Stimulated activated naive CD8-positive, alpha-beta T cell treated with anti-CD3 and anti-CD28 coated beads, Interleukin-15, amount 100 ng/mL, for 72 hours (primary cell): Measurements from ENCODE around the gene GCNT3.
"Not testable (repeated sequence)": the region's sequence is repeated elsewhere in the genome, so short reads cannot be mapped to it uniquely, and the experiment has no call there.

ENCODE experiments used
- ATAC-seq: fragments of 150-1000 bp; cut with Tn5 transposase; 2 replicates; pipeline ENCODE4 v1.10.0; 2021; ENCODE audit warnings: mild to moderate bottlenecking, moderate library complexity
- DNase-seq, 2 donors: peaks; one replicate each; pipeline ENCODE4 v3.0.0; 2021 to 2022
- H3K27ac Mint-ChIP-seq, 2 donors: one replicate each; pipeline ENCODE4 v1.8.0; 2022; ENCODE audit warnings: mild to moderate bottlenecking in 2 of 2, mixed read lengths in 2 of 2, moderate library complexity in 2 of 2
- H3K27me3 Mint-ChIP-seq: one replicate; pipeline ENCODE4 v1.8.0; 2022; ENCODE audit warnings: mixed read lengths
- H3K4me1 Mint-ChIP-seq: one replicate; pipeline ENCODE4 v1.8.0; 2022; ENCODE audit warnings: mild to moderate bottlenecking, mixed read lengths
- H3K4me3 Mint-ChIP-seq, 2 donors: one replicate each; pipeline ENCODE4 v1.8.0; 2022; ENCODE audit warnings: mild to moderate bottlenecking in 2 of 2, mixed read lengths in 2 of 2, moderate library complexity in 1 of 2
- H3K9me3 Mint-ChIP-seq, 2 donors: one replicate each; pipeline ENCODE4 v1.8.0; 2022; ENCODE audit warnings: mixed read lengths in 2 of 2

The GCNT3 gene

DNA sequence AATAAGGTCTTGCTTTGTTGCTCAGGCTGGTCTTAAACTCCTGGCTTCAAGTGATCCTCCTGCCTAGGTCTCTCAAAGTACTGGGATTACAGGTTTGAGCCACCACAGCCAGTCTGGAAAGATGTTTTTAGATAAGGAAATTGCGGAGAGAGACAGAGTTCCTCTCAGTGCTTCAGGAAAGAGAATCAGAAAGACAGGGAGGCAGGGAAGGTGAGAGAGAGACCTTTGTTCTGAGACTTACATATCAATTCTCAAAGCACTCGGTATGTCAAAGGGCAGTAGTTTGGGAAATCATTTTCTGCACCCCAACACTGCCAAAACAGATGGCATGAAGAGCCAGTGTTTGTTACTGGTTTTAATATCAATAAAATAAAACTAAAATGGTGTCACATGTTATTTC, 13.1 kb upstream of the GCNT3 start:
- Mint-ChIP-seq H3K4me3 (no peak overlapping the region), H3K9me3 (peaks cover 7 to 26% of the 10 kb centered on the region in 2 donors), H3K27me3 (peaks cover 13% of the 10 kb centered on the region), H3K4me1 (no peaks in the 10 kb centered on the region), H3K27ac (no peak overlapping the region)
- DNase-seq: no peak
- ATAC-seq: no peak

- Mint-ChIP-seq H3K4me3 (no peak overlapping the region), H3K27ac (no peak overlapping the region), H3K27me3 (peaks cover 8% of the 10 kb centered on the region), H3K4me1 (no peaks in the 10 kb centered on the region), H3K9me3 (peaks cover 12 to 33% of the 10 kb centered on the region in 2 donors)
- ATAC-seq (no peak), DNase-seq (no peak)
Observed at GRCh38 chr15:59605994-59606393, 5.6 kb upstream of the GCNT3 start.

DNA sequence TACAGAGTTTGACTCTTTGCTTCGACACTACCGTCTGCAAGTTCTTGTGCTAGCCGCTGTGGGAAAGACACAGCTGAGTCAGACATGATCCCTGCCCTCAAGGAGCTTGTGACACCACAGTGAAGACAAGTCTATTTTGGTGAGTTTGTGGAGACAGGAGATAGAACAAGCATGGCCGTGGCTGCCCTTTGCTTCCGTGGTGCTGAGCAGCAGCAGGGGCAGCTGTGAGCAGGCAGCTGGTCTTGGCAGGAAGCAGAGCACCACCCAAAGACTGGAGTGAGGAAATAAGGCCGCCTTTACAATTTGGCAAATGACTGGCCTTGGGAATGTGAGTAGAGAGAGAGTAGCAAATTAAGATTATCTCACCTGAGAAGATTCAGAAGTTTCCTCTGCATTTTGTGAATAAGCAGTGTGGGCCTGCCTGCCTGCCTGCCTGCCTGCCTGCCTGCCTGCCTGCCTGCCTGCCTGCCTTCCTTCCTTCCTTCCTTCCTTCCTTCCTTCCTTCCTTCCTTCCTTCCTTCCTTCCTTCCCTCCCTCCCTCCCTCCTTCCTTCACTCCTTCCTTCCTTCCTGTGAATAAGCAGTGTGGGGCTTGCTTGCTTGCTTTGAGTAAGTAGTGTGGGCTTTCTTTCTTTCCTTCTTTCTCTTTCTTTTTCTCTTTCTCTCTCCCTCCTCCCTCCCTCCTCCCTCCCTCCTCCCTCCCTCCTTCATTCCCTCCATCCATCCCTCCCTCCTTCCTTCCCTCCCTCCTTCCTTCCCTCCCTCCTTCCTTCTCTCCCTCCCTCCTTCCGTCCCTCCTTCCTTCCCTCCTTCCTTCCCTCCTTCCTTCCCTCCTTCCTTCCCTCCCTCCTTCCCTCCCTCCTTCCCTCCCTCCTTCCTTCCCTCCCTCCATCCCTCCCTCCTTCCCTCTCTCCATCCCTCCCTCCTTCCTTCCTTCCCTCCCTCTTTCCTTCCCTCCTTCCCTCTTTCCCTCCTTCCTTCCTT, 1.6 kb upstream of the GCNT3 start:
- DNase-seq (no peak), ATAC-seq (no peak)
- Mint-ChIP-seq H3K9me3 (peaks cover 4 to 12% of the 10 kb centered on the region in 2 donors), H3K4me3 (no peak overlapping the region), H3K27me3 (peaks cover 34% of the 10 kb centered on the region), H3K4me1 (peaks cover 3% of the 10 kb centered on the region), H3K27ac (no peak overlapping the region)

DNA sequence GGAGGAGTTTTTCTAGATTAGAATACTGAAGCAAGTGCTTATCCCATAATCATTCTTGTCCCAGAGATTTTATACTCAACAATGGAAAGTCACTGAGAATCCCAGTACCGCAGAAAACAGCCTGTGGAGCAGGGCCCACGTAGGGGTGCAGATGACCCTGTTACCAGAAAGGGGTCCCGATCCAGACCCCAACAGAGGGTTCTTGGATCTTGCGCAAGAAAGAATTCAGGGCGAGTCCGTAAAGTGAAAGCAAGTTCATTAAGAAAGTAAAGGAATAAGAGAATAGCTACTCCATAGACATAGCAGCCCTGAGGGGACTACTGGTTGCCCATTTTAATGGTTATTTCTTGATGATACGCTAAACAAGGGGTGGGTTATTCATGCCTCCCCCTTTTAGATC, 2.6 kb downstream of the GCNT3 start:
- Mint-ChIP-seq H3K27me3 (peaks cover 54% of the 10 kb centered on the region), H3K4me1 (peaks cover 9% of the 10 kb centered on the region), H3K9me3 (peaks cover 4 to 17% of the 10 kb centered on the region in 2 donors), H3K4me3 (no peak overlapping the region), H3K27ac (no peak overlapping the region)
- no peak for ATAC-seq
- no peak for DNase-seq

DNA sequence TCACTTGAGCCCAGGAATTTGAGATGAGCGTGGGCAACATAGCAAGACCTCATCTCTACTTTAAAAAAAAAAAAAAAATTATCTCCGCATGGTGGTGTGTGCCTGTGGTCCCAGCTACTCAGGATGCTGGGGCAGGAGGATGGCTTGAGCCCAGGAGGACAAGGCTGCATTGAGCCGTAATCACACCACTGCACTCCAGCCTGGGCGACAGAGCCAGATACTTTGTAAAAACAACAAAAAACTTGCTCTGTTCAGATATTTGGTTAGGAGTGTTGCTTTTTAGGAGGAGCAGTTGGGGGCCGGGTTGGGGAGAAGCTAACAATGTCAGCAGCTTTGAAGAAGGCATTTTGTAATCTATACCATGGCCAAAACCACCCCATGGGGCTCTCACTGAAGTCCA, 4.1 kb downstream of the GCNT3 start:
- peaks cover 9% of the 10 kb centered on the region for H3K4me1 Mint-ChIP-seq
- peaks cover 60% of the 10 kb centered on the region for H3K27me3 Mint-ChIP-seq
- DNase-seq: no peak
- H3K27ac Mint-ChIP-seq: no peak overlapping the region
- ATAC-seq: no peak
- peaks cover 4 to 17% of the 10 kb centered on the region in 2 donors for H3K9me3 Mint-ChIP-seq
- no peak overlapping the region for H3K4me3 Mint-ChIP-seq

GRCh38 chr15:59616379-59616778, 4.8 kb downstream of the GCNT3 start:
- Mint-ChIP-seq H3K4me3 (no peak overlapping the region), H3K27me3 (peaks cover 57% of the 10 kb centered on the region), H3K9me3 (peaks cover 0 to 11% of the 10 kb centered on the region in 2 donors), H3K27ac (no peak overlapping the region), H3K4me1 (peaks cover 9% of the 10 kb centered on the region)
- ATAC-seq (no peak), DNase-seq (no peak)

- Mint-ChIP-seq H3K4me3 (no peak overlapping the region), H3K27ac (no peak overlapping the region), H3K27me3 (peaks cover 40% of the 10 kb centered on the region), H3K4me1 (peaks cover 9% of the 10 kb centered on the region), H3K9me3 (peaks cover 0 to 9% of the 10 kb centered on the region in 2 donors)
- no peak for ATAC-seq
- no peak for DNase-seq
Observed at GRCh38 chr15:59618406-59618805, 6.8 kb downstream of the GCNT3 start.

DNA sequence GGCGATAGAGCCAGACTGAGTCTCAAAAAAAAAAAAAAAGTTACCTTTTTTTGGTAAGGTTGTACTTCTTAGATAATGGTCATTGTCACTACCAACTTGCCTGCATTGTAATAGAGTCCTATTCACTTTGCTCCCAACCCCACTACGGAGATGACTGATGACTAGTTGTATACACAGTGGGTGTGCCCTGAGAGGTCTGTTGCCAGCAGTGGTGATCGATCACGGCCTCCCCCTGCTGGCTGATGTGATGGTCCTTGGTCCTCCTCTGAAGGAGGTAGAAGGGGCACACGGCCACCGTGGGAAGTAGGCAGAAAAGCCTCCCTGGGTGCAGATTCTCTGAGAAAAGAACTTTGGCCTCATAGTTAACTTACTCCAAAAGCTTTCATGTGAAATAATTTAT, 10.7 kb downstream of the GCNT3 start:
- peak; percentile 44 to 61 for DNase-seq
- Mint-ChIP-seq H3K4me3 (no peak overlapping the region), H3K27ac (no peak overlapping the region), H3K4me1 (no peaks in the 10 kb centered on the region), H3K9me3 (no peaks in the 10 kb centered on the region), H3K27me3 (peaks cover 20% of the 10 kb centered on the region)
- ATAC-seq: peak; percentile 96

GRCh38 chr15:59632714-59633113, 21.1 kb downstream of the GCNT3 start:
- H3K4me3 Mint-ChIP-seq: no peak overlapping the region
- DNase-seq (no peak), ATAC-seq (no peak)
- no peaks in the 10 kb centered on the region for H3K27me3 Mint-ChIP-seq
- H3K4me1 Mint-ChIP-seq: no peaks in the 10 kb centered on the region
- H3K27ac Mint-ChIP-seq: no peak overlapping the region
- H3K9me3 Mint-ChIP-seq: no peaks in the 10 kb centered on the region

DNA sequence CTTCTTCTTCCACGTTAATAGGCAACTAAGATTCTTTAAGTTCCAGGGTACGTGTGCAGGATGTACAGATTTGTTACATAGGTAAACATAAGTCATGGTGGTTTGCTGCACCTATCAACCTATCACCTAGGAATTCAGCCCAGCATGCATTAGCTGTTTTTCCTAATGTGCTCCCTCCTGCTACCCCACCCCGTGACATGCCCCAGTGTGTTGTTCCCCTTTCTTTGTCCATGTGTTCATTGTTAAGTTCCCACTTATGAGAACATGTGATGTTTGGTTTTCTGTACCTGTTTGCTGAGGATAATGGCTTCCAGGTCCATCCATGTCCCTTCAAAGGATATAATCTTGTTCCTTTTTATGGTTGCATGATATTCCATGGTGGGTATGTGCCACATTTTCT, 24.6 kb downstream of the GCNT3 start:
- DNase-seq (no peak), ATAC-seq (no peak)
- Mint-ChIP-seq H3K9me3 (no peaks in the 10 kb centered on the region), H3K4me1 (peaks cover 6% of the 10 kb centered on the region), H3K27ac (peak overlapping the region in 1 of 2 donors; percentile 66), H3K27me3 (no peaks in the 10 kb centered on the region), H3K4me3 (no peak overlapping the region)

DNA sequence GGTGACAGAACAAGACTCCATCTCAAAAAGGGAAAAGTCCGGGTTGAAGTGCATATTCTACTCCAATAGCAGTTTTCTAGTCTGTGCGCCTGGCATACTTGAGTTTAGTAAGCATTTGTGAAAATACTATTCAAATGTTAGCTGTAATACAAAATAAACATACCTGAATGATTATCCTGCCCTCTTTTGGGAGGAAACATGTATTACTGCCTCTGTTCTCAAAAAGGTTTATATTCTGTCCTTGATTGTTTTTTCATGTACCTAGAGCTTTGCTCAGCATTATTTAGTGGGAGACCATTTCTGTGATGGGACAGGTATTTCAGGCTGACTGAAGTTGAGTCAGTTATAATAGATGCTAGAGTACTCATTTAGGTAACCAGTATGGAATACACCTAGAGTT, 25.9 kb downstream of the GCNT3 start:
- H3K27me3 Mint-ChIP-seq, ATAC-seq, H3K4me3 Mint-ChIP-seq, H3K9me3 Mint-ChIP-seq, H3K27ac Mint-ChIP-seq, H3K4me1 Mint-ChIP-seq, DNase-seq: not testable (repeated sequence)

GRCh38 chr15:59642351-59642750, 30.8 kb downstream of the GCNT3 start:
- Mint-ChIP-seq H3K27me3 (no peaks in the 10 kb centered on the region), H3K27ac (no peak overlapping the region), H3K4me1 (peaks cover 6% of the 10 kb centered on the region), H3K9me3 (no peaks in the 10 kb centered on the region), H3K4me3 (no peak overlapping the region)
- no peak for ATAC-seq
- DNase-seq: no peak

- DNase-seq (no peak), ATAC-seq (no peak)
- Mint-ChIP-seq H3K4me3 (no peak overlapping the region), H3K4me1 (no peaks in the 10 kb centered on the region), H3K27me3 (no peaks in the 10 kb centered on the region), H3K27ac (peak overlapping the region in 1 of 2 donors; percentile 44), H3K9me3 (no peaks in the 10 kb centered on the region)
Observed at GRCh38 chr15:59644756-59645155, 33.2 kb downstream of the GCNT3 start.

- H3K4me3 Mint-ChIP-seq, H3K9me3 Mint-ChIP-seq, H3K27me3 Mint-ChIP-seq, ATAC-seq, DNase-seq, H3K27ac Mint-ChIP-seq, H3K4me1 Mint-ChIP-seq: not testable (repeated sequence)
Observed at GRCh38 chr15:59645812-59646211, 34.2 kb downstream of the GCNT3 start.

- Mint-ChIP-seq H3K27me3 (no peaks in the 10 kb centered on the region), H3K9me3 (no peaks in the 10 kb centered on the region), H3K4me3 (no peak overlapping the region), H3K4me1 (no peaks in the 10 kb centered on the region), H3K27ac (no peak overlapping the region)
- no peak for ATAC-seq
- no peak for DNase-seq
Observed at GRCh38 chr15:59646277-59646676, 34.7 kb downstream of the GCNT3 start.

- H3K4me3 Mint-ChIP-seq: no peak overlapping the region
- no peaks in the 10 kb centered on the region for H3K4me1 Mint-ChIP-seq
- H3K27ac Mint-ChIP-seq: no peak overlapping the region
- DNase-seq (no peak), ATAC-seq (no peak)
- no peaks in the 10 kb centered on the region for H3K27me3 Mint-ChIP-seq
- no peaks in the 10 kb centered on the region for H3K9me3 Mint-ChIP-seq
Observed at GRCh38 chr15:59647085-59647484, 35.5 kb downstream of the GCNT3 start.
